HS-27A (cell line): ENCODE measurements around the gene MEAF6.
"Not testable (repeated sequence)": the region's sequence is repeated elsewhere in the genome, so short reads cannot be mapped to it uniquely, and the experiment has no call there.

Source experiments
- DNase-seq: peaks from one replicate; pipeline ENCODE4 v3.0.0-alpha.2; 2012; ENCODE audit warnings: low read depth, missing footprints

MEAF6 gene

GRCh38 chr1:37514350-37515184, at the start of gene MEAF6:
MEAF6 (minus strand) TSS chr1:37514766; CDS start chr1:37514746, 20 bp downstream.
- DNase-seq = peak; percentile 55

DNA sequence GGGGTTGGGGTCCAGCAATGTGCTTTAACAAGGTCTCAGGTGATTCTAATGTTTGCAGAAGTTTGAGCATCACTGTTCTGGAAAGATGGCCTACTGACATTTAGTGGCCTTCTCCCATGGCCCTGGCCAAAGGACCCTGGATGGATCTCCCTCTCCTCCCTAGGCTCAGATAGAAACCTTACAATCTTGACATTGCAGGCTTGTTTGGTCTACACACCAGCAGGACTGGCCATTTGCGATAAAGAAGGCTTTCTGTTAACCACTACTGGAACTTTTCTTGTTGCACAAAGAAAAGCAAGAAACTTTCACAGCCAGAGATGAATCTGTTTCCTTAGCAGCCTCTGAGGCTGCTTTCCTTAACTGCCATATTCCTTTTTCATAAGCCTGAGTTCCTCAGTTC, 48.4 kb upstream of the MEAF6 start:
- no peak for DNase-seq

DNA sequence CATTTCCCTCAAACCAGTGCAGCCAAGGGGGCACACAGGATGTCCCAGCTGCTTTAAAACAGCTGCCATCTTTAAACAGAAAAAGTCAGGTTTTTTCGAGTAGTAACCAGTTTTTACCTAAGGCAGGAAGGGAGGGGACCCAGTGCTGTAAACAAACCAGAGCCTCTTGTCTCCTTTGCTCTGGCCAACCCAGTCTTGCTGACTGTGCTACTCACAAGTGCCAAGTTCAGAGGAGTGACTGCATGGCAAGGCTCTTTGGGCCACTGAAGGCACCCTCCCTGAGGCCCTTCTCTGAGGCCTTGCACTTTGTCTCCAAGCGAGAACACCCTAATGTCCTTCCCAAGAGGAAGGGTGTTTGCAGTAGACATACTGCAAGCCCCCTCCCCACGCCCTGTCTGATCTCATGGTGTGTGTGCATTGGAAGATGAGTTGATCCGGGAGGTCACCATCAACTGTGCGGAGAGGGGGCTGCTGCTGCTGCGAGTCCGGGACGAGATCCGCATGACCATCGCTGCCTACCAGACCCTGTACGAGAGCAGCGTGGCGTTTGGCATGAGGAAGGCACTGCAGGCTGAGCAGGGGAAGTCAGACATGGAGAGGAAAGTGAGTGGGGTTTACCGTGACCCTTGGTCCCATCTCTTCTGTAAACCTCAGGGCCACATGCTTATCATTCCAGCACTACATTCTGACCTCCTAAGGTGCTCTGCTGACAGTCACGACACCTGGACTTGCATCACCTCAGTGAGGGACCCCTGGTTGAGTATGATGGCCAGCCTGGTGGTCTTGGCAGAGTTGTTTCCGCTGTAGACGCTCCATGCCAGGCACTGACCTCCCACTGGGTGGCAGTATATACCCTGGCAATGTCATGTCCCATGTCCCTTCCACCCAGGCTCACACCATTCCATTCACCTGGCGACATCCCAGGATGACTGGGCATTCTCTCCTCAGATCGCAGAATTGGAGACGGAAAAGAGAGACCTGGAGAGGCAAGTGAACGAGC, 46.9 kb upstream of the MEAF6 start:
- DNase-seq = no peak

- DNase-seq = no peak
Observed at GRCh38 chr1:37560401-37561132, 46.0 kb upstream of the MEAF6 start.

DNA sequence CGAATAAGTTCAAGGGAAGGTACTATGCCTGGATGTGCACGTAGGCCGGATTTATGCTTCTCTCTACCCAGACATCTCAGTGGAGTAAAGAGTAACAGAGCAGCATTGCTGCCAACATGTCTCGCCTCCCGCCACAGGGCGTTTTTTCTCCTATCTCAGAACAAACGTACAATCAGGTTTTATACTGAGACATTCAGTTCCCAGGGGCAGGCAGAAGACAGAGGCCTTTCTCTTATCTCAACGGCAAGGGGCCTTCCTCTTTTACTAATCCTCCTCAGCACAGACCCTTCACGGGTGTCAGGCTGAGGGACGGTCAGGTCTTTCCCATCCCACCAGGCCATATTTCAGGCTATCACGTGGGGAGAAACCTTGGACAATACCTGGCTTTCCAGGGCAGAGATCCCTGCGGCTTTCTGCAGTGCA, 45.4 kb upstream of the MEAF6 start:
- DNase-seq = not testable (repeated sequence)

GRCh38 chr1:37559080-37559479, 44.5 kb upstream of the MEAF6 start:
- no peak for DNase-seq

DNA sequence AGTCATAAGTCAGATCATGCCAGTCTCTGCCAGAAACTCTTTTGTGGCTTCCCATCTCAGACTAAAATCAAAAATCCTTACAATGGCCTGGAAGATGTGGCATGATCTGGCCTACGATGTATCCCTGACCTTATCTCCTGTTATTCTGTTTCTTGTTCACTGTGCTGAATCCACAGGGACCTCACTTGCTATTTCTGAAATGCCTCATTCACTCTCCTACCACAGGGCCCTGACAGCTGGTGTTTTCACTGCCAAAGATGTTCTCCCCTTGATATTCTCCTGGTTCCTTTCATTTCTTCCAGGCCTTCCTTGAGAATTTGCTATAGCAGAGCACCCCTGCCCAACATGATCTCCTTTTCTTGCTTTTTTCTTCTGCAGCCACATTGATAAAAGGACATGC, 43.8 kb upstream of the MEAF6 start:
- DNase-seq = no peak

- no peak for DNase-seq
Observed at GRCh38 chr1:37557402-37557801, 42.8 kb upstream of the MEAF6 start.

DNA sequence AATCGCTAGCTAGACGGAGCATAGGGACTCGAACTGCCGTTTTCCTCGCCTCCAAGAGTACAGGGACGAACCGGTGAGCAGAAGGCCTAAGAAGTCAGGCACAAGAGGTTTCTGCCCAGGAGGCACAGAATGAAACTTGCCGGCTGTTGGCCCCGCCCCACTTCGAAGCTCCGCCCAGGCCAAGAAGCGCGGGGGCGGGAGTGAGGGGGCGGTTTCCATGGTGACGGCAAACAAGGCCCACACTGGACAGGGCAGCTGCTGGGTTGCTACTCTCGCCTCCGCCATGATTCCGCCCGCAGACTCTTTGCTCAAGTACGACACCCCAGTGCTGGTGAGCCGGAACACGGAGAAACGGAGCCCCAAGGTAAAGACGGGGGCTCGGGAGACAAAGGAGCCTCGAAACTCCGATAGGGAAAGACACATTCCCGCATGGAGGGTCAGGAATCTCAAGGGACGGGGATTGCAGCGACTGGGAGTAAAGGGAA, 42.2 kb upstream of the MEAF6 start, which contains the start of gene DNALI1:
Gene DNALI1 (plus strand): TSS at position 229 of the 485 bp plus-strand sequence. CDS start 55 bp downstream, at position 284.
- DNase-seq = no peak

- peak; percentile 84 for DNase-seq
Observed at GRCh38 chr1:37553927-37554808, 39.6 kb upstream of the MEAF6 start, which contains the start of gene SNIP1. SNIP1 (minus strand) TSS chr1:37554293; CDS start chr1:37554229, 64 bp downstream.

DNA sequence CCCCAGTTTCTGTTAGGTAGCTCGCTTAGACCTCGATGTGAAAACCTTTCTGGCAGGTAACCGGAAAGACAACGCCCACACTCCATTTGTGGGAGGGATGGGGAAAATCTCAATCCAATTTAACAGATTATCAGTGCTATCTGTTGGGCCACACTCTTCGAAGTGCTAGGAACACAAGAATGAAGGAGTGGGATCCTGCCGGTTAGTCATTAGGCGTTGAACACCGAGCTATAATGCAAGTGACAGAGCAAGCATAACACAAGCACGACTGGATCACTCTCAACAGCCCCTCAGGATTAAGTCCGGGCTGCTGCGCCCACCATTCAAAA, 39.0 kb upstream of the MEAF6 start:
- DNase-seq = no peak

GRCh38 chr1:37549341-37549740, 34.8 kb upstream of the MEAF6 start:
- DNase-seq = no peak

DNA sequence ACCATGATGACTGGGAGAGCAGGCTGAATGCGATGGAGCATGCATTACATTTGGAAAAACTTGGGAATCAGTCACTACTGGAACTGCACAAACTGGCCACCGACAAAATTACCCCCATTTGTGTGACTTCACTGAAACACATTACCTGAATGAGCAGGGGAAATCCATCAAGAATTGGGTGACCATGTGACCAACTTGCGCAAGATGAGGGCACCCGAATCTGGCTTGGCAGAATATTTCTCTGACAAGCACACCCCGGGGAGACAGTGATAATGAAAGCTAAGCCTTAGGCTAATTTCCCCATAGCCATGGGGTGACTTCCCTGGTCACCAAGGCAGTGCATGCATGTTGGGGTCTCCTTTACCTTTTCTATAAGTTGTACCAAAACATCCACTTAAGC, 30.5 kb upstream of the MEAF6 start:
- DNase-seq = no peak

DNA sequence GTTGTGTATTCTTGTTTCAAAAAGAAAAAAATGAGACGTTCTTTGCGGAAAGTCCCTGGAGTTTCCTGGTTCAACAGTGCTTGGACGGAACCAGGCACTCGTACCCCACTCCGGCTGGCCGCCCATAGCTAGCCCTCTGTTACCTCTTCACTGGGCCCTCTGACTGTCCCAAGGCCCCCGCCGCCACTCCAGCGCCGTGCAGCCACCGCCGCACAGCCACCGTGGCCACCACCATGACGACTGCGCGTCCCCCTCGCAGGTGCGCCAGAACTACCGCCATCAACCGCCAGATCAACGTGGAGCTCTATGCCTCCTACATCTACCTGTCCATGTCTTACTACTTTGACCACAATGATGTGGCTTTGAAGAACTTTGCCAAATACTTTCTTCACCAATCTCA, 30.0 kb upstream of the MEAF6 start:
- DNase-seq = no peak

DNA sequence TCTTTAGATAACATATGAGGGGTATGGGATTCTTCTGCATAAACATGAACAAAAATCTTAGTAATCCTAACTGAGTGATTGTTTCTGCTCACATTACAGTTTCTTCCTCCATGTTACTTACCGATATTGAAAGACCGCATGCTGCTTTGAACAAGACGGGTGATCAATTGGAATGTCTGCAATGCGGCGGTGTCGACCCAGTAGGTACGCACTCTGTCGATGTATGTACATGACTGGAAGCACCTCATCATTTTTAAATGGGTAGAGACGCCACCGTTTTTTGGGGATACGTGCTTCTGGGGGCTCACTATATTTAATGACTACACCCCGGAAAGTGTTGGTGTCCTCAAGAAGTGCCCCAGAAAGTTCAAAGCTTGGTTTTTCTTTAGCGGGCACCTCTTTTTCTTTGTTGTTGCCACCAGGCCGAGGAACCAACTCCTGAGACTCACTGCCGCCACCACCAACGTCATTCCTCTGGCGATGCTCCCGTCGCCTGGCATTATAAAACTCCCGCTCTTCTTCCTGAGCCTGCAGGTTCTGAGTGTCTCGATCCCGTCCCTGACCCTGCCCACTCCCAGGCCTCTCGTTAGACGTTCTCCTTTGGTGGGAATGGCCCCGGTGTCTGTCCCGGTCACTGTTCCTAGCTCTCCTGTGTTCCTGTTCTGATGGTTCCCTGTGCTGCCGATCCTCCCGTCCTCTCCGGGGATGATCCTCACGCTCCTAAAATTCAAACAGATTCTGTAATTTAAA, 25.6 kb upstream of the MEAF6 start:
- DNase-seq = no peak

- not testable (repeated sequence) for DNase-seq
Observed at GRCh38 chr1:37539154-37539553, 24.6 kb upstream of the MEAF6 start.

DNA sequence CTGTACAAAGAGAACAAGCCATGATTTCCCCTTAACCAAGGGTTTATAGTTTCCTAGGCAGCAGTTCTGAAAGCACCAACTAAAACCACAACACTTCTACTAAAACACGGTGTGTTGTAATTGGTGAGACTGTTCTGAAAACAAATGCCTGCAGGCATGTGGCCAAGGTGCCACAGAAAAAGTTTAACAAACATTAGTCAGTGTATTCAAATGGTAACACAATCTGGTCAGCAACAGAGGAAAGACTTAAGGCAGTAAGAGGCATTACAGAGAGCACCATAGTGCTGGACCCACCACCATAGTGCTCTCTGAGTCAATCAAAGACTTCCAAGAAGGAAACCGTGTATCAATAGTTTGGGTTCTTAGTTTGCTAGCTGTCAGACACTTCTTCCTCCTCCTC, 22.8 kb upstream of the MEAF6 start:
- no peak for DNase-seq

DNA sequence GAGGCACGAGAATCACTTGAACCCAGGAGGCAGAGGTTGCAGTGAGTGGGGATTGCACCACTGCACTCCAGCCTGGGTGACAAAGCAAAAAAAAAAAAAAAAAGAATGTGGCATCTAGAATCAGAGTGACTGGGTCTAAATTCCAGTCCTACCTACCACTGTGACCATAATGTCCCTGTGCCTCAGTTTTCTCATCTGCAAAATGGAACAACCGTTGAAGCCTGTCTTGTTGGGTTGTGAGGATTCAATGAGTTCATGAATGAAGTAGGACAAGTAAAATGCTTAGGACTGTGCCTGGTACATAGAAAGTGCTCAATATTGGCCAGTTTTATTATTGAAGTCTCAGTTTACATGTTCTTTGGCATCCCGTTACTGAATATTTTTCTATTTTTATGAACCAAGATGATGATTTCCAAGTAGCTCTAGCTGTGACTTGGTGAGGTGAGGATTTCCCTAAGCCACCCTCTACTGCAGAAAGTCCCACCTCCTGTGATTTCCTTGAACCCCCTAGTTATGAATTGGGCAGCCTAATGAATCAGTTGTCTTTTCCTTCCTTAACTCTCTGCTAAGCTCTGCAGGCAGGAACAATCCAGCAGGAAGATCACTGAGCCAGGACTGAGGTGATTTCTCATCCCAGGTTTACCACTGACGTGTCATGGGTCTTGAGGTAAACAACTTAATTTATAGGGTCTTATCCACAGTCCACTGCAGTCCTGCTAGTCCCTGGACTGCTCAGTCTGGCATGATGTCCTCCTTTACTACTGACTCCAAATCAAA, 18.9 kb upstream of the MEAF6 start:
- DNase-seq = no peak
